Measurements from ENCODE around the gene EFL1. TPM values are rescaled to one million over a fixed set of nuclear protein-coding genes. Genes with fewer than 3 reads are reported as not detected.

The EFL1 gene
- total RNA-seq, 1 experiment from 2014 or later = 27.5 TPM

GRCh38 chr15:82173108-82173507 is 89.4 kb downstream of the EFL1 start (continued):
- TF ChIP-seq ZNF281 (CRISPR knock-in tag; IDR thresholded peaks at IDR 0.05) (no peak), SOX15 (CRISPR knock-in tag; IDR thresholded peaks at IDR 0.05) (no peak)

- no peak for ATAC-seq
- H3K36me3 Mint-ChIP-seq = no peaks in the 10 kb centered on the region
- peaks cover 9% of the 10 kb centered on the region for H3K4me1 Mint-ChIP-seq
- H3K27me3 Mint-ChIP-seq (ENCODE audit: low read depth) = no peaks in the 10 kb centered on the region
- no peak overlapping the region for H3K27ac Mint-ChIP-seq
- no peak overlapping the region for H3K4me3 Mint-ChIP-seq
- CTCF ChIA-PET = interaction anchor here (1.0 kb wide), 1 partner anchor 32 kb away, joined by 3 read pairs; no protein-coding TSS in a partner anchor
- POLR2A ChIA-PET = no interaction called here
- DNase-seq (ENCODE audit: low spot score) = no peak
- TF ChIP-seq ZNF396 (CRISPR knock-in tag; IDR thresholded peaks at IDR 0.05; ENCODE audit: borderline replicate concordance) = no peak
- TF ChIP-seq, protein P1, sequence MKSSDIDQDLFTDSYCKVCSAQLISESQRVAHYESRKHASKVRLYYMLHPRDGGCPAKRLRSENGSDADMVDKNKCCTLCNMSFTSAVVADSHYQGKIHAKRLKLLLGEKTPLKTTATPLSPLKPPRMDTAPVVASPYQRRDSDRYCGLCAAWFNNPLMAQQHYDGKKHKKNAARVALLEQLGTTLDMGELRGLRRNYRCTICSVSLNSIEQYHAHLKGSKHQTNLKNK (CRISPR knock-in tag; IDR thresholded peaks at IDR 0.05) = no peak
- no peak for TF ChIP-seq GABPB1 (CRISPR knock-in tag; IDR thresholded peaks at IDR 0.05)
- no peak for TF ChIP-seq ATF3 (CRISPR knock-in tag; conservative IDR thresholded peaks at IDR 0.05)
- TF ChIP-seq, protein P2, sequence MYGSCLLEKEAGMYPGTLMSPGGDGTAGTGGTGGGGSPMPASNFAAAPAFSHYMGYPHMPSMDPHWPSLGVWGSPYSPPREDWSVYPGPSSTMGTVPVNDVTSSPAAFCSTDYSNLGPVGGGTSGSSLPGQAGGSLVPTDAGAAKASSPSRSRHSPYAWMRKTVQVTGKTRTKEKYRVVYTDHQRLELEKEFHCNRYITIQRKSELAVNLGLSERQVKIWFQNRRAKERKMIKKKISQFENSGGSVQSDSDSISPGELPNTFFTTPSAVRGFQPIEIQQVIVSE (CRISPR knock-in tag; IDR thresholded peaks at IDR 0.05; ENCODE audit: borderline replicate concordance) = no peak
- TF ChIP-seq OVOL2 (CRISPR knock-in tag; IDR thresholded peaks at IDR 0.05; ENCODE audit: borderline replicate concordance) = no peak
- TF ChIP-seq TEAD1 (CRISPR knock-in tag; IDR thresholded peaks at IDR 0.05) = no peak
- no peak for TF ChIP-seq NFYB (CRISPR knock-in tag; conservative IDR thresholded peaks at IDR 0.05; ENCODE audit: low read depth)
- TF ChIP-seq, protein P3, sequence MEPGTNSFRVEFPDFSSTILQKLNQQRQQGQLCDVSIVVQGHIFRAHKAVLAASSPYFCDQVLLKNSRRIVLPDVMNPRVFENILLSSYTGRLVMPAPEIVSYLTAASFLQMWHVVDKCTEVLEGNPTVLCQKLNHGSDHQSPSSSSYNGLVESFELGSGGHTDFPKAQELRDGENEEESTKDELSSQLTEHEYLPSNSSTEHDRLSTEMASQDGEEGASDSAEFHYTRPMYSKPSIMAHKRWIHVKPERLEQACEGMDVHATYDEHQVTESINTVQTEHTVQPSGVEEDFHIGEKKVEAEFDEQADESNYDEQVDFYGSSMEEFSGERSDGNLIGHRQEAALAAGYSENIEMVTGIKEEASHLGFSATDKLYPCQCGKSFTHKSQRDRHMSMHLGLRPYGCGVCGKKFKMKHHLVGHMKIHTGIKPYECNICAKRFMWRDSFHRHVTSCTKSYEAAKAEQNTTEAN (CRISPR knock-in tag; IDR thresholded peaks at IDR 0.05) = no peak
- TF ChIP-seq FOXP4 (CRISPR knock-in tag; IDR thresholded peaks at IDR 0.05) = no peak
- no peaks in the 10 kb centered on the region for H3K9me3 Mint-ChIP-seq
Observed at GRCh38 chr15:82172506-82172905, 90.0 kb downstream of the EFL1 start.

DNA sequence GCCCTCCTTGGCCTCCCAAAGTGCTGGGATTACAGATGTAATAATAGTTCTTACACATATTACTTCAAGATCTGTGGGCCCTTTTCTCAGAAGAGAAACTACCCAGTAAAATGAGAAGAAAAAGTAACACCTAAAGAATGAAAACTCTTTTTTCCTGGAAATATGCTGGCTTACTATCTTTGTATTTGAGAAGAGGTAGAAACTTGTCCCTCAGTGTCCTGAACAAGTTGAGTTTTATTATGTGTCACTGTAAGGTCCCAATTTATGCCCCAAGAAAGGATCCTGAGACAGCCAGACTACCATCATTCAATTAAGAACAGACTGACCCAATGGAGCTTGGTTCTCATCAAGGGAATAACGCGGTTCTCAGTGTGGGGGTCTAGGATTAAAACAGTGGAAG is 93.8 kb downstream of the EFL1 start:
- no peak overlapping the region for H3K4me3 Mint-ChIP-seq
- no peaks in the 10 kb centered on the region for H3K4me1 Mint-ChIP-seq
- H3K36me3 Mint-ChIP-seq = no peaks in the 10 kb centered on the region
- H3K27me3 Mint-ChIP-seq (ENCODE audit: low read depth) = no peaks in the 10 kb centered on the region
- no peak for ATAC-seq
- CTCF ChIA-PET = interaction anchor here (1.0 kb wide), 1 partner anchor 60 kb away, joined by 4 read pairs; no protein-coding TSS in a partner anchor
- H3K9me3 Mint-ChIP-seq = no peaks in the 10 kb centered on the region
- H3K27ac Mint-ChIP-seq = no peak overlapping the region
- no peak for DNase-seq (ENCODE audit: low spot score)
- POLR2A ChIA-PET = no interaction called here
- TF ChIP-seq ZNF317 (CRISPR knock-in tag; IDR thresholded peaks at IDR 0.05; ENCODE audit: borderline replicate concordance, low read depth) (no peak), ZNF121 (CRISPR knock-in tag; IDR thresholded peaks at IDR 0.05) (no peak), SMAD3 (CRISPR knock-in tag; IDR thresholded peaks at IDR 0.05; ENCODE audit: borderline replicate concordance) (no peak), ZNF671 (CRISPR knock-in tag; IDR thresholded peaks at IDR 0.05) (no peak), NFYB (CRISPR knock-in tag; conservative IDR thresholded peaks at IDR 0.05; ENCODE audit: low read depth) (no peak), IRF2 (CRISPR knock-in tag; IDR thresholded peaks at IDR 0.05; ENCODE audit: borderline replicate concordance, low read depth) (no peak), CBFB (CRISPR knock-in tag; IDR thresholded peaks at IDR 0.05; ENCODE audit: low read depth) (no peak), ZSCAN18 (CRISPR knock-in tag; IDR thresholded peaks at IDR 0.05) (no peak), ZNF138 (CRISPR knock-in tag; conservative IDR thresholded peaks at IDR 0.05) (no peak), ERG (CRISPR knock-in tag; IDR thresholded peaks at IDR 0.05) (no peak), SP1 (CRISPR knock-in tag; conservative IDR thresholded peaks at IDR 0.05) (no peak)
- TF ChIP-seq, protein P2 (CRISPR knock-in tag; IDR thresholded peaks at IDR 0.05; ENCODE audit: borderline replicate concordance) = no peak

Data from WTC11 (cell line).